Neutrophil (primary cell): ENCODE data around the gene CCDC8.

ENCODE experiments used
- H3K27ac ChIP-seq: fragments of 200-600 bp; sonication (generic); 2 replicates; pipeline ENCODE4 v1.5.1; 2016; ENCODE audit warnings: mild to moderate bottlenecking, moderate library complexity
- H3K27me3 ChIP-seq: fragments of 200-600 bp; sonication (generic); 2 replicates; pipeline ENCODE4 v1.6.0; 2016; ENCODE audit warnings: mild to moderate bottlenecking
- H3K36me3 ChIP-seq: fragments of 200-600 bp; sonication (generic); 2 replicates; pipeline ENCODE4 v1.5.1; 2017
- H3K4me1 ChIP-seq, 2 experiments: fragments of 200-600 bp in 1 of 2; sonication (generic) in 1 of 2; 1 replicate in 1 of 2; 2 replicates in 1 of 2; pipeline versions ENCODE4 v1.5.1 to v1.6.1; 2013 to 2016; ENCODE audit warnings: low read depth in 1 of 2, low read length in 1 of 2, mild to moderate bottlenecking in 1 of 2, moderate library complexity in 1 of 2; ENCODE audit not compliant: control insufficient read depth in 1 of 2, insufficient read depth in 1 of 2
- H3K4me3 ChIP-seq, 2 experiments: fragments of 200-600 bp in 1 of 2; sonication (generic) in 1 of 2; 1 replicate in 1 of 2; 2 replicates in 1 of 2; pipeline ENCODE4 v1.5.1; 2013 to 2016; ENCODE audit warnings: low read depth in 1 of 2, low read length in 1 of 2, mild to moderate bottlenecking in 1 of 2, moderate library complexity in 1 of 2
- H3K9me3 ChIP-seq: fragments of 200-600 bp; sonication (generic); 2 replicates; pipeline ENCODE4 v1.5.1; 2016
- TF ChIP-seq, protein P1 (sequence below): fragments of 200-600 bp; sonication (generic); IDR thresholded peaks from 2 replicates; pipeline ENCODE4 v1.5.1; 2016; ENCODE audit warnings: antibody characterized with exemption

The CCDC8 gene

DNA sequence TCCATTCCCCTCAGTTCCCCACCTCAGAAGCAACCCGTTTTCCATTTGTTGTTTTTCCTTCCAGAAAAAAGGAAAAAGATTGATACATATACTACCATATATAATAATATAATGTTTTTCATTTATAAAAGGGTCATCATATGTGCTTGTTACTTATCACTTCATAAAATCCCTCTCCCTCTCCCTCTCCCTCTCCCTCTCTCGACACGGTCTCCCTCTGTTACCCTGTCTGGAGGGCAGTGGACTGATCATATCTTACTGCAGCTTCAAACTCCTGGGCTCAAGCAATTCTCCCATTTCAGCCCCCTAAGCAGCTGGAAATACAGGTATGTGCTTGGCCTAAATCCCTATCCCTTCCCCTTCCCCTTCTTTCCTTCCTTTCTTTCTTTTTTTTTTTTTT, 40.9 kb upstream of the CCDC8 start:
- H3K9me3 ChIP-seq = no peaks in the 10 kb centered on the region
- H3K36me3 ChIP-seq = no peaks in the 10 kb centered on the region
- H3K4me3 ChIP-seq = no peak overlapping the region
- TF ChIP-seq, protein P1, sequence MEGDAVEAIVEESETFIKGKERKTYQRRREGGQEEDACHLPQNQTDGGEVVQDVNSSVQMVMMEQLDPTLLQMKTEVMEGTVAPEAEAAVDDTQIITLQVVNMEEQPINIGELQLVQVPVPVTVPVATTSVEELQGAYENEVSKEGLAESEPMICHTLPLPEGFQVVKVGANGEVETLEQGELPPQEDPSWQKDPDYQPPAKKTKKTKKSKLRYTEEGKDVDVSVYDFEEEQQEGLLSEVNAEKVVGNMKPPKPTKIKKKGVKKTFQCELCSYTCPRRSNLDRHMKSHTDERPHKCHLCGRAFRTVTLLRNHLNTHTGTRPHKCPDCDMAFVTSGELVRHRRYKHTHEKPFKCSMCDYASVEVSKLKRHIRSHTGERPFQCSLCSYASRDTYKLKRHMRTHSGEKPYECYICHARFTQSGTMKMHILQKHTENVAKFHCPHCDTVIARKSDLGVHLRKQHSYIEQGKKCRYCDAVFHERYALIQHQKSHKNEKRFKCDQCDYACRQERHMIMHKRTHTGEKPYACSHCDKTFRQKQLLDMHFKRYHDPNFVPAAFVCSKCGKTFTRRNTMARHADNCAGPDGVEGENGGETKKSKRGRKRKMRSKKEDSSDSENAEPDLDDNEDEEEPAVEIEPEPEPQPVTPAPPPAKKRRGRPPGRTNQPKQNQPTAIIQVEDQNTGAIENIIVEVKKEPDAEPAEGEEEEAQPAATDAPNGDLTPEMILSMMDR = no peak
- H3K27ac ChIP-seq = no peak overlapping the region
- no peaks in the 10 kb centered on the region for H3K4me1 ChIP-seq
- peaks cover 28% of the 10 kb centered on the region for H3K27me3 ChIP-seq

DNA sequence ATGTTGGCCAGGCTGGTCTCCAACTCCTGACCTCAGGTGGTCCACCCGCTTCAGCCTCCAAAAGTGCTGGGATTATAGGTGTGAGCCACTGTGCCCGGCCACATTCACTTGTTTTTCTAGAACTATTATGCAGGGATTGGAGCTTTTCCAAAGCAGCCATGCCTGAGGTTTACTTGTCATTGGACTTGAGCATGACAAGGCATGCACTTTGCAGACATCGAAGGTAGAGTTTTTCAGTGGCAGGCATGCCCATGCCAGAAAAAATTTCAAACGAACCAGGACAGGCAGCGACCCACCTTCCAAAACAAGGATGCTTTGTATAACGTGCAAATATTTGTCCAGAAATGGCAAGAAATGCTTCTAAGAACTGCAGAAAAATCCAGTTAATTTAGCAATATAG, 40.3 kb upstream of the CCDC8 start:
- TF ChIP-seq, protein P1 = no peak
- H3K27me3 ChIP-seq = peaks cover 28% of the 10 kb centered on the region
- no peaks in the 10 kb centered on the region for H3K36me3 ChIP-seq
- no peaks in the 10 kb centered on the region for H3K9me3 ChIP-seq
- H3K27ac ChIP-seq = no peak overlapping the region
- no peak overlapping the region for H3K4me3 ChIP-seq
- H3K4me1 ChIP-seq = no peaks in the 10 kb centered on the region

DNA sequence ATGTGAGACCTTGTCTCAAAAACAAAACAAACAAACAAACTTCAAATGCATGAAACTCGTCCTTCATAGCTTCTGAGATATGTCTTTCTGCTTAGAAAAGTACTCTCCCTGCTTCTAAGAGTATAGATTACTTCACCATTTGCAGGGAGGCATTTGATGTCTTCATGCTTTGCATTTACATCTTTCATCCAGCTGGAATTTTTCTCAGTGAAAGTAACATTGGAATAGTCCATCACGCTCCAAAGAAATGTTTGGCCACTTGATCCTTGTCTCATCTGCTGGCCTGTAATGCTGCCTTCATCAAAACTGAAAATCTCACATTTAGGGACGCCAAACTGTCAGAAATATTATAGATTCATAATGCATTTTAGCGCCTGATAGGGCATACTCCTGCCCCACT, 38.8 kb upstream of the CCDC8 start:
- Histone ChIP-seq H3K27ac (no peak overlapping the region), H3K9me3 (no peaks in the 10 kb centered on the region)

DNA sequence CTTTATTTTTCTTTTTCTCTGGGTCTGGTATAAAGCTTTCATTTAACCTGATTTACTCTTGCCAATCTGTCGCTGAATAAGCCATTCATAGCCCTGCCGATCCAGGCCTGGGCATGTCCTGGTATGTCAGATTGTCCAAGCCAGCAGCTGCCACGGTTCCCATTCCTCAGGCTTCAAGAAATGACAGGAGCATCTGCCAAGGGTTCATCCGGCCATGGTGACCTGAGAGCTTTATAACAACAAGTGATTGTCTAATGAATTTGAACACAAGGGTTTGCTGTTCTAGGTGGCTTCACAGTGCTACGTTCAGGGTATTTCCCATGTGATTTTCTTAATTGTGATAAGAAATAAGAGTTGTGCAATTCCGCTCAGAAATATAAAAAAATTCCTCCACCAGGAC, 38.0 kb upstream of the CCDC8 start:
- H3K27me3 ChIP-seq = peaks cover 44% of the 10 kb centered on the region
- H3K9me3 ChIP-seq = no peaks in the 10 kb centered on the region
- H3K36me3 ChIP-seq = no peaks in the 10 kb centered on the region
- TF ChIP-seq, protein P1 = no peak
- H3K4me3 ChIP-seq = no peak overlapping the region
- H3K4me1 ChIP-seq = no peaks in the 10 kb centered on the region
- H3K27ac ChIP-seq = no peak overlapping the region

More for the DNA sequence above, 38.8 kb upstream of the CCDC8 start:
- Histone ChIP-seq H3K36me3 (no peaks in the 10 kb centered on the region), H3K27me3 (peaks cover 39% of the 10 kb centered on the region), H3K4me1 (no peaks in the 10 kb centered on the region), H3K4me3 (no peak overlapping the region)
- TF ChIP-seq, protein P1 = no peak

DNA sequence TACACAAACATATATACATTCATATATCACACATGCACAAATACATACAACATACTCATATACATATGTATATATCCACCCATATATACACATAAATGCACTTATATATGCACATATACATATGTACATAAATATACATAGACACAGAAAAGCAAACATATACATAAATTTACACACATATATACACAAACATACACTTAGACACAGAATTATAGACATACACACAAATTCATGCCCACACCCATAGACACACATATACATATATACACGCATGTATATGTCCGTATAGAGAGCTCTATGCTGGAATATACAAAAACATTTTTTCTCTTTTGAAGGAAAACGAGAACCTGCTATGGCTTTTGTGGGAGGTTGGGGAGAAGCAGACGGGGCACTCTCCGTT, 37.4 kb upstream of the CCDC8 start:
- Histone ChIP-seq H3K9me3 (no peaks in the 10 kb centered on the region), H3K36me3 (no peaks in the 10 kb centered on the region), H3K4me3 (no peak overlapping the region), H3K4me1 (no peaks in the 10 kb centered on the region), H3K27me3 (peaks cover 44% of the 10 kb centered on the region), H3K27ac (no peak overlapping the region)
- TF ChIP-seq, protein P1 = no peak

DNA sequence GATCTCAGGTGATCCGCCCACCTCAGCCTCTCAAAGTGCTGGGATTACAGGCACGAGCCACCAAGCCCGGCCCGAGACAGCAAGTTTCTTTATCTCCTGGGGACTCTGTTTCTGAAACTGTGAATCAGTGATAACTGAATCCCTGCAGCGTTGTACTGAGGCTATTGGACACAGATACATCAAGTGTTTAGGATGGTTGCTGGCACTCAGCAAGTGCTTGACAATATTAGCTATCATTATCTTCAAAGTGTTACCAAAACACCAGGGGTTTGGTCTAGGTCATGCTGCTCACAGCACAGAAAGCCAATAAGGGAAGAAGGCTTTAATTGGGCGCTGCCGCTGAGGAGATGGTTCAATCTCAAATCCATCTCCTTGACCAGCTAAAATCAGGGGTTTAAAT, 35.9 kb upstream of the CCDC8 start:
- TF ChIP-seq, protein P1 = no peak
- Histone ChIP-seq H3K9me3 (no peaks in the 10 kb centered on the region), H3K4me1 (no peaks in the 10 kb centered on the region), H3K4me3 (no peak overlapping the region), H3K36me3 (no peaks in the 10 kb centered on the region), H3K27ac (no peak overlapping the region), H3K27me3 (peaks cover 38% of the 10 kb centered on the region)
